B cell (primary cell): ENCODE data around the gene KRTAP5-1.

Experiments used
- EZH2 ChIP-seq: IDR thresholded peaks from 2 replicates; pipeline ENCODE4 v1.6.1; 2012; ENCODE audit warnings: borderline replicate concordance, low read depth, mild to moderate bottlenecking, moderate library complexity, low read length; ENCODE audit not compliant: insufficient read depth, poor library complexity, severe bottlenecking
- TF ChIP-seq, protein P1 (sequence below): fragments of 200-600 bp; IDR thresholded peaks from one replicate; pipeline ENCODE4 v1.8.0; 2022; ENCODE audit warnings: antibody characterized with exemption, mild to moderate bottlenecking

DNA sequence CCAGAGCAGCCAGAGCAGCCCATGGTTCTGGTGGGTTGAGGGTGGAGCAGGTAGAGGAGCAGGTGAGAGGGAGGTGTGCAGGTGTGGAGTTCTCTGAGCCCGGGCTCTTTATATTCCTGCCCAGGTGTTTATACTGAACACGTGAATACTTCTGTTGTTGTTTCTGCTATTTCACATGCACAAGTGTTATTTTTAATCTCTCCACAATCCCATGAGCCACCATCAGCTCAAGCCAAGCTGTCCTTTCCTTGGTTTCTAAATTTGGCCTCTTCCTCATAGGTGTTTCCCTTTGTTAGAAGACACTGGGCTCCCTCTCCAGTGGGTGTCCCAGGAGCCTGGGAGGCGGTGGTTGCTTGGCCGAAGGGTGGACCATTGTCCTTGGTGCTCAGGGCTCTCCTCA, 23.3 kb upstream of the KRTAP5-1 start, which contains the start of gene KRTAP5-3:
- TF ChIP-seq, protein P1, sequence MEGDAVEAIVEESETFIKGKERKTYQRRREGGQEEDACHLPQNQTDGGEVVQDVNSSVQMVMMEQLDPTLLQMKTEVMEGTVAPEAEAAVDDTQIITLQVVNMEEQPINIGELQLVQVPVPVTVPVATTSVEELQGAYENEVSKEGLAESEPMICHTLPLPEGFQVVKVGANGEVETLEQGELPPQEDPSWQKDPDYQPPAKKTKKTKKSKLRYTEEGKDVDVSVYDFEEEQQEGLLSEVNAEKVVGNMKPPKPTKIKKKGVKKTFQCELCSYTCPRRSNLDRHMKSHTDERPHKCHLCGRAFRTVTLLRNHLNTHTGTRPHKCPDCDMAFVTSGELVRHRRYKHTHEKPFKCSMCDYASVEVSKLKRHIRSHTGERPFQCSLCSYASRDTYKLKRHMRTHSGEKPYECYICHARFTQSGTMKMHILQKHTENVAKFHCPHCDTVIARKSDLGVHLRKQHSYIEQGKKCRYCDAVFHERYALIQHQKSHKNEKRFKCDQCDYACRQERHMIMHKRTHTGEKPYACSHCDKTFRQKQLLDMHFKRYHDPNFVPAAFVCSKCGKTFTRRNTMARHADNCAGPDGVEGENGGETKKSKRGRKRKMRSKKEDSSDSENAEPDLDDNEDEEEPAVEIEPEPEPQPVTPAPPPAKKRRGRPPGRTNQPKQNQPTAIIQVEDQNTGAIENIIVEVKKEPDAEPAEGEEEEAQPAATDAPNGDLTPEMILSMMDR = no peak
- TF ChIP-seq EZH2 = no peak
